Sigmoid colon (tissue), 4 donors: ENCODE data around the gene SPATA2L.

ENCODE experiments used
- EP300 ChIP-seq, 4 donors: sonication (generic); formaldehyde crosslinking; IDR thresholded peaks; one replicate each; pipeline ENCODE4 v1.6.1; 2017; ENCODE audit warnings: antibody characterized with exemption in 4 of 4
- POLR2A ChIP-seq, 2 donors: fragments of 450-650 bp; IDR thresholded peaks; one replicate each; pipeline ENCODE4 v1.6.1; 2016; ENCODE audit warnings: antibody characterized with exemption in 2 of 2, mild to moderate bottlenecking in 2 of 2, moderate library complexity in 2 of 2
- POLR2AphosphoS5 ChIP-seq, 4 donors: sonication (generic); formaldehyde crosslinking; IDR thresholded peaks; one replicate each; pipeline ENCODE4 v1.6.1; 2017; ENCODE audit warnings: antibody characterized with exemption in 4 of 4
- TF ChIP-seq, protein P1 (sequence below), 4 experiments: fragments of 450-650 bp in 3 of 4; fragments of 200-600 bp in 1 of 4; IDR thresholded peaks; one replicate each; pipeline ENCODE4 v1.5.1; 2016 to 2019; ENCODE audit warnings: antibody characterized with exemption in 4 of 4, mild to moderate bottlenecking in 3 of 4, moderate library complexity in 2 of 4

DNA sequence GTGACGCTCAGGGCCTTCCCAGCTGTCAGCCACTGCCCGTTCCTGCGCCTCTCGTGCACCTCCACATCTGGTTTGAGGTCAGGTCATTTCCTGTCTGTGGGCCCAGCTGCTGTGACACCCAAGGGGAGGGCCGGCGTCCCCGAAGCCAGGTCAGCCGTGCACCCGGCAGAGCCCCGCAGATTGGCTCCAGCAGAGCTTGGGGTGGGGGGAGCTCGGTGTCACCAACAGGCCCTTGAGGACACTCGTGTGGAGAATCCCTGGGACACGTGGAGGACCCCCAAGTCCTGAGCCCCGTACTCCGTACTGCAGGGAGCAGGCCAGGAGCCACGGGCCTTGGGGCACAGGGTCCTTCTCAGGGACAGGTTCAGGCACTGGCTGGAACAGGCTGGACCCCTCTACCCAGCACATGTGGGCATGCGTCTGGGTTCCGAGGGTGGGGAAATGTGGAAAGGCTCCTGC, 4.8 kb downstream of the SPATA2L start:
- TF ChIP-seq, protein P1, sequence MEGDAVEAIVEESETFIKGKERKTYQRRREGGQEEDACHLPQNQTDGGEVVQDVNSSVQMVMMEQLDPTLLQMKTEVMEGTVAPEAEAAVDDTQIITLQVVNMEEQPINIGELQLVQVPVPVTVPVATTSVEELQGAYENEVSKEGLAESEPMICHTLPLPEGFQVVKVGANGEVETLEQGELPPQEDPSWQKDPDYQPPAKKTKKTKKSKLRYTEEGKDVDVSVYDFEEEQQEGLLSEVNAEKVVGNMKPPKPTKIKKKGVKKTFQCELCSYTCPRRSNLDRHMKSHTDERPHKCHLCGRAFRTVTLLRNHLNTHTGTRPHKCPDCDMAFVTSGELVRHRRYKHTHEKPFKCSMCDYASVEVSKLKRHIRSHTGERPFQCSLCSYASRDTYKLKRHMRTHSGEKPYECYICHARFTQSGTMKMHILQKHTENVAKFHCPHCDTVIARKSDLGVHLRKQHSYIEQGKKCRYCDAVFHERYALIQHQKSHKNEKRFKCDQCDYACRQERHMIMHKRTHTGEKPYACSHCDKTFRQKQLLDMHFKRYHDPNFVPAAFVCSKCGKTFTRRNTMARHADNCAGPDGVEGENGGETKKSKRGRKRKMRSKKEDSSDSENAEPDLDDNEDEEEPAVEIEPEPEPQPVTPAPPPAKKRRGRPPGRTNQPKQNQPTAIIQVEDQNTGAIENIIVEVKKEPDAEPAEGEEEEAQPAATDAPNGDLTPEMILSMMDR (IDR thresholded peaks at IDR 0.05) = no peak
- TF ChIP-seq POLR2AphosphoS5 (IDR thresholded peaks at IDR 0.05) (no peak), POLR2A (IDR thresholded peaks at IDR 0.05) (no peak), EP300 (IDR thresholded peaks at IDR 0.05) (no peak)
